ENCODE data around the gene TUNAR.
"Not testable (repeated sequence)": the region's sequence is repeated elsewhere in the genome, so short reads cannot be mapped to it uniquely, and the experiment has no call there.

TUNAR gene

DNA sequence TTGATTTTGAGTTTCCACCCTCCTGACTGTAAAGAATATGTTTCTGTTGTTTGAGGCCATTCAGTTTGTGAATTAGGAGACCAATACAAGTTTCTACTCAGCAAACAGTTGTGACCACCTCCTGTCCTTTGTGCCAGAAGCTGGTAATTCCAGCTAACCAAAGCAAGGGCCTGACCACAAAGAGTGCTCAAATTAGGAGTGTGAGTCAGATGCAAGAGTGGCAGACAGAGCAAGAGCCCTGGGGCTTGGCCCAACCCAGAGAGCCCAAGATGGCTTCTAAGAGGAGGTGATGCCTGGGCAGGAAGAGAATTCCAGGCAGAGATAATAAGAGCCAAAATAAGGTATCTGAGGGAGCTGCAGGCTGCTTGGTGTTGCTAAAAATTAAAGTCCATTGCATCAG, 84.8 kb downstream of the TUNAR start:
- H3K27ac ChIP-seq (ENCODE audit: insufficient read depth in 1 of 2, low read depth in 1 of 2, low read length in 2 of 2, poor library complexity in 1 of 2, severe bottlenecking in 2 of 2), result no peak overlapping the region
- H3K4me1 ChIP-seq (ENCODE audit: control extremely low read depth in 1 of 4, control insufficient read depth in 4 of 4, insufficient read depth in 4 of 4, low read length in 3 of 4), result no peaks in the 10 kb centered on the region
- ChIA-PET POLR2A (no interaction called here), CTCF (no interaction called here)
- no peak overlapping the region for H3K4me3 ChIP-seq (ENCODE audit: control insufficient read depth in 1 of 7, extremely low read depth in 1 of 7, insufficient read depth in 4 of 7, low read depth in 2 of 7, low read length in 6 of 7)
- peaks cover 0 to 2% (median 0%) of the 10 kb centered on the region in 5 experiments for H3K27me3 ChIP-seq (replicated peaks in 2 of 5; ENCODE audit: control insufficient read depth in 4 of 5, insufficient read depth in 5 of 5, low read length in 4 of 5)
- H3K36me3 ChIP-seq (ENCODE audit: control insufficient read depth in 4 of 4, insufficient read depth in 4 of 4, low read length in 3 of 4), result no peaks in the 10 kb centered on the region
- H3K9me3 ChIP-seq (ENCODE audit: control extremely low read depth in 1 of 5, control insufficient read depth in 4 of 5, insufficient read depth in 2 of 5, low read depth in 1 of 5, low read length in 4 of 5), result peaks cover 0 to 10% (median 2%) of the 10 kb centered on the region in 5 experiments
- no peak for DNase-seq

DNA sequence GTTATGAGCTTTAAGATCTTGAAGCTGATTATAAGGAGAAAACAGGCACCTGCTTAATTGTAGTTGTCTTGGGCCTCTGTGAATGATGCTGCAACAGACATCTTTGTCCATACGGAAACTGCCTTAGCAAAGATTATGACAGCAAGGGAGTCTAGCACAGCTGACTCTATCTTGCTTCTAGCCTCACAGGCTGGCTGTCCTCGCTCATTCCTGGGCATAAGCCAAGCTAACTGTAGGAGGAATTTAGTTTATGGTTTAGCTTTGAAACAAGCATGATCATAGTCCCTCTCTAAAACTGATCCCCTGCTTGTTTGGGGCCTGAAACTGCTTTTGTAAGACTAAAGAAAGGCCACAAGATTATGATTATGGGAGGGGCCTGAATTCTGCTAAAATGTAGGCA, 88.3 kb downstream of the TUNAR start:
- Histone ChIP-seq H3K36me3 (ENCODE audit: control insufficient read depth in 4 of 4, insufficient read depth in 4 of 4, low read length in 3 of 4) (no peaks in the 10 kb centered on the region), H3K4me3 (ENCODE audit: control insufficient read depth in 1 of 7, extremely low read depth in 1 of 7, insufficient read depth in 4 of 7, low read depth in 2 of 7, low read length in 6 of 7) (no peak overlapping the region), H3K4me1 (ENCODE audit: control extremely low read depth in 1 of 4, control insufficient read depth in 4 of 4, insufficient read depth in 4 of 4, low read length in 3 of 4) (no peaks in the 10 kb centered on the region), H3K27me3 (replicated peaks in 2 of 5; ENCODE audit: control insufficient read depth in 4 of 5, insufficient read depth in 5 of 5, low read length in 4 of 5) (peaks cover 0 to 2% (median 0%) of the 10 kb centered on the region in 5 experiments), H3K27ac (ENCODE audit: insufficient read depth in 1 of 2, low read depth in 1 of 2, low read length in 2 of 2, poor library complexity in 1 of 2, severe bottlenecking in 2 of 2) (no peak overlapping the region), H3K9me3 (ENCODE audit: control extremely low read depth in 1 of 5, control insufficient read depth in 4 of 5, insufficient read depth in 2 of 5, low read depth in 1 of 5, low read length in 4 of 5) (peaks cover 0 to 10% (median 2%) of the 10 kb centered on the region in 5 experiments)
- 100% methylated on average over 2 of the region's 2 CpGs for WGBS (ENCODE audit: insufficient coverage)
- DNase-seq, result no peak
- ChIA-PET POLR2A (no interaction called here), CTCF (interaction anchor here (1.1 kb wide), 1 partner anchor 18 kb away, joined by 3 read pairs; no protein-coding TSS in a partner anchor)

DNA sequence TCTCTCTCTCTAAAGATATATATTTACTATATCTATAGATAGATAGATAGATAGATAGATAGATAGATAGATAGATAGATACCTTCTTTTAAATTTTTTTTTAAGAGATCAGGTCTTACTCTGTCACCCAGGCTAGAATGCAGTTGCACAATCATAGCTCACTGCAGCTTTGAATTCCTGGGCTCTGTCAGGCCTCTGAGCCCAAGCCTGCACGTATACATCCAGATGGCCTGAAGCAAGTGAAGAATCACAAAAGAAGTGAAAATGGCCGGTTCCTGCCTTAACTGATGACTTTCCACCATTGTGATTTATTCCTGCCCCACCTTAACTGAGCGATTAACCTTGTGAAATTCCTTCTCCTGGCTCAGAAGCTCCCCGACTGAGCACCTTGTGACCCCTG, 91.4 kb downstream of the TUNAR start:
- CTCF ChIA-PET, DNase-seq: not testable (repeated sequence)
- POLR2A ChIA-PET, result interaction anchor here (0.6 kb wide), 1 partner anchor 1814 kb away, joined by 3 read pairs; no protein-coding TSS in a partner anchor

More for the DNA sequence above, 91.4 kb downstream of the TUNAR start:
- not testable (repeated sequence) for H3K36me3 ChIP-seq (ENCODE audit: control insufficient read depth in 4 of 4, insufficient read depth in 4 of 4, low read length in 3 of 4); H3K27ac ChIP-seq (ENCODE audit: insufficient read depth in 1 of 2, low read depth in 1 of 2, low read length in 2 of 2, poor library complexity in 1 of 2, severe bottlenecking in 2 of 2); H3K27me3 ChIP-seq (replicated peaks in 2 of 5; ENCODE audit: control insufficient read depth in 4 of 5, insufficient read depth in 5 of 5, low read length in 4 of 5); H3K4me1 ChIP-seq (ENCODE audit: control extremely low read depth in 1 of 4, control insufficient read depth in 4 of 4, insufficient read depth in 4 of 4, low read length in 3 of 4); H3K4me3 ChIP-seq (ENCODE audit: control insufficient read depth in 1 of 7, extremely low read depth in 1 of 7, insufficient read depth in 4 of 7, low read depth in 2 of 7, low read length in 6 of 7)
- WGBS (ENCODE audit: insufficient coverage), result 74% methylated on average over 4 of the region's 4 CpGs
- peaks cover 0 to 17% (median 2%) of the 10 kb centered on the region in 5 experiments for H3K9me3 ChIP-seq (ENCODE audit: control extremely low read depth in 1 of 5, control insufficient read depth in 4 of 5, insufficient read depth in 2 of 5, low read depth in 1 of 5, low read length in 4 of 5)
